Astrocyte (in vitro differentiated cells and primary cell): ENCODE measurements around the gene CFAP119. TPM values are rescaled to one million over a fixed set of nuclear protein-coding genes. Genes with fewer than 3 reads are reported as not detected.
A peak's percentile ranks its signal among the peaks of the same experiment; 100 is the strongest.

Source experiments
- DNase-seq: peaks from one replicate; pipeline ENCODE4 v3.0.0-alpha.2; 2010; ENCODE audit warnings: low read depth
- FAIRE-seq: peaks from 2 replicates; lab custom pipeline; 2011; peaks lifted over from hg19 to GRCh38; lab: Jason Lieb, UNC
- H2AFZ ChIP-seq: 2 replicates; pipeline ENCODE4 v1.6.0; 2012; ENCODE audit warnings: low read depth, low read length, inconsistent platforms
- H3K27ac ChIP-seq: 2 replicates; pipeline ENCODE4 v1.5.1; 2011; ENCODE audit warnings: low read depth, low read length, inconsistent platforms
- H3K27me3 ChIP-seq: 2 replicates; pipeline ENCODE4 v1.6.0; 2011; ENCODE audit warnings: low read length, inconsistent platforms; ENCODE audit not compliant: insufficient read depth
- H3K36me3 ChIP-seq: 2 replicates; pipeline ENCODE4 v1.5.1; 2011; ENCODE audit warnings: low read length, inconsistent platforms; ENCODE audit not compliant: insufficient read depth
- H3K4me1 ChIP-seq: 2 replicates; pipeline ENCODE4 v1.5.1; 2011; ENCODE audit warnings: low read length, inconsistent platforms; ENCODE audit not compliant: insufficient read depth
- H3K4me2 ChIP-seq: 2 replicates; pipeline ENCODE4 v1.6.0; 2012; ENCODE audit warnings: low read length, inconsistent platforms
- H3K4me3 ChIP-seq: 2 replicates; pipeline ENCODE4 v1.5.1; 2011; ENCODE audit warnings: low read depth, mild to moderate bottlenecking, low read length, inconsistent platforms; ENCODE audit not compliant: insufficient read depth
- H3K79me2 ChIP-seq: 2 replicates; pipeline ENCODE4 v1.6.0; 2012; ENCODE audit warnings: mild to moderate bottlenecking, low read length, inconsistent platforms; ENCODE audit not compliant: insufficient read depth
- H3K9ac ChIP-seq: 2 replicates; pipeline ENCODE4 v1.6.0; 2012; ENCODE audit warnings: mild to moderate bottlenecking, low read length, inconsistent platforms
- H3K9me3 ChIP-seq: 2 replicates; pipeline ENCODE4 v1.5.1; 2012; ENCODE audit warnings: low read depth, mild to moderate bottlenecking, low read length, inconsistent platforms; ENCODE audit not compliant: insufficient read depth
- H4K20me1 ChIP-seq: 2 replicates; pipeline ENCODE4 v1.6.0; 2012; ENCODE audit warnings: low read length, inconsistent platforms; ENCODE audit not compliant: insufficient read depth
- H3K27ac Mint-ChIP-seq: one replicate; pipeline ENCODE4 v1.8.0; 2021; ENCODE audit warnings: mild to moderate bottlenecking, mixed read lengths; ENCODE audit not compliant: unreplicated experiment
- H3K27me3 Mint-ChIP-seq: one replicate; pipeline ENCODE4 v1.8.0; 2021; ENCODE audit warnings: low read depth, mixed read lengths; ENCODE audit not compliant: unreplicated experiment
- H3K36me3 Mint-ChIP-seq: one replicate; pipeline ENCODE4 v1.8.0; 2021; ENCODE audit warnings: low read depth, mixed read lengths; ENCODE audit not compliant: unreplicated experiment
- H3K4me1 Mint-ChIP-seq: one replicate; pipeline ENCODE4 v1.8.0; 2021; ENCODE audit warnings: low read depth, mixed read lengths; ENCODE audit not compliant: unreplicated experiment
- H3K4me3 Mint-ChIP-seq: one replicate; pipeline ENCODE4 v1.8.0; 2021; ENCODE audit warnings: mild to moderate bottlenecking, moderate library complexity, mixed read lengths; ENCODE audit not compliant: unreplicated experiment
- H3K9me3 Mint-ChIP-seq: one replicate; pipeline ENCODE4 v1.8.0; 2021; ENCODE audit warnings: mild to moderate bottlenecking, mixed read lengths; ENCODE audit not compliant: unreplicated experiment
- CTCF ChIP-seq: IDR thresholded peaks from 2 replicates; pipeline ENCODE4 v1.5.1; 2011; ENCODE audit warnings: low read depth, mild to moderate bottlenecking, inconsistent platforms, low read length, moderate library complexity; ENCODE audit not compliant: insufficient read depth
- EZH2 ChIP-seq: IDR thresholded peaks from 2 replicates; pipeline ENCODE4 v1.6.1; 2012; ENCODE audit warnings: mild to moderate bottlenecking, low read length, inconsistent platforms; ENCODE audit not compliant: insufficient read depth
- total RNA-seq: library from RNA; stranded (reverse); gene quantifications from 2 replicates; pipeline ENCODE4 v1.2.1, GENCODE V29; 2021

Gene CFAP119
- total RNA-seq, 1 donor from 2014 or later = 4.0 TPM

- H3K27ac Mint-ChIP-seq = peak overlapping the region; percentile 10
- Histone ChIP-seq H3K27ac (peak overlapping the region; percentile 51), H3K9ac (peak overlapping the region; percentile 74), H3K36me3 (peaks cover 22% of the 10 kb centered on the region), H2AFZ (no peak overlapping the region), H3K4me3 (peak overlapping the region; percentile 71), H3K4me2 (peak overlapping the region; percentile 86), H3K9me3 (no peaks in the 10 kb centered on the region), H3K79me2 (peaks cover 32% of the 10 kb centered on the region), H3K4me1 (peaks cover 11% of the 10 kb centered on the region), H3K27me3 (no peaks in the 10 kb centered on the region), H4K20me1 (peaks cover 17% of the 10 kb centered on the region)
- H3K4me3 Mint-ChIP-seq = peak overlapping the region; percentile 88
- H3K4me1 Mint-ChIP-seq = peaks cover 7% of the 10 kb centered on the region
- H3K9me3 Mint-ChIP-seq = no peaks in the 10 kb centered on the region
- FAIRE-seq (no peak), DNase-seq (peak; percentile 34)
- no peak for TF ChIP-seq CTCF
- no peak for TF ChIP-seq EZH2
- no peaks in the 10 kb centered on the region for H3K27me3 Mint-ChIP-seq
- peaks cover 9% of the 10 kb centered on the region for H3K36me3 Mint-ChIP-seq
Measured at GRCh38 chr16:30747331-30747730, 14.5 kb downstream of the CFAP119 start.

GRCh38 chr16:30746638-30747175 lies 15.2 kb downstream of the CFAP119 start:
- TF ChIP-seq CTCF (no peak), EZH2 (no peak)
- H3K9me3 ChIP-seq = no peaks in the 10 kb centered on the region
- no peaks in the 10 kb centered on the region for H3K9me3 Mint-ChIP-seq
- H3K36me3 ChIP-seq = peaks cover 29% of the 10 kb centered on the region
- no peak for DNase-seq
- H3K4me1 ChIP-seq = peaks cover 15% of the 10 kb centered on the region
- H3K27me3 ChIP-seq = no peaks in the 10 kb centered on the region
- peaks cover 32% of the 10 kb centered on the region for H3K79me2 ChIP-seq
- H3K27ac ChIP-seq = no peak overlapping the region
- FAIRE-seq = no peak
- no peak overlapping the region for H2AFZ ChIP-seq
- peaks cover 23% of the 10 kb centered on the region for H4K20me1 ChIP-seq
- H3K4me3 ChIP-seq = no peak overlapping the region
- H3K4me3 Mint-ChIP-seq = peak overlapping the region; percentile 88
- H3K9ac ChIP-seq = no peak overlapping the region
- no peak overlapping the region for H3K27ac Mint-ChIP-seq
- no peaks in the 10 kb centered on the region for H3K27me3 Mint-ChIP-seq
- H3K36me3 Mint-ChIP-seq = peaks cover 13% of the 10 kb centered on the region
- no peak overlapping the region for H3K4me2 ChIP-seq
- peaks cover 11% of the 10 kb centered on the region for H3K4me1 Mint-ChIP-seq

- Mint-ChIP-seq H3K36me3 (peaks cover 11% of the 10 kb centered on the region), H3K9me3 (no peaks in the 10 kb centered on the region), H3K4me3 (no peak overlapping the region), H3K4me1 (peaks cover 27% of the 10 kb centered on the region), H3K27me3 (no peaks in the 10 kb centered on the region), H3K27ac (no peak overlapping the region)
- FAIRE-seq (no peak), DNase-seq (no peak)
- Histone ChIP-seq H3K4me1 (peaks cover 31% of the 10 kb centered on the region), H3K4me2 (no peak overlapping the region), H3K9ac (no peak overlapping the region), H3K27me3 (no peaks in the 10 kb centered on the region), H3K9me3 (no peaks in the 10 kb centered on the region), H2AFZ (no peak overlapping the region), H3K4me3 (no peak overlapping the region), H3K36me3 (peaks cover 23% of the 10 kb centered on the region), H3K79me2 (peaks cover 19% of the 10 kb centered on the region), H3K27ac (no peak overlapping the region), H4K20me1 (peaks cover 29% of the 10 kb centered on the region)
- TF ChIP-seq CTCF = no peak
- TF ChIP-seq EZH2 = no peak
Measured at GRCh38 chr16:30745082-30745481, 16.8 kb downstream of the CFAP119 start.
